Endothelial cell (in vitro differentiated cells): ENCODE measurements around the gene PLK5. TPM values are rescaled to one million over a fixed set of nuclear protein-coding genes. Genes with fewer than 3 reads are reported as not detected.
A peak's percentile ranks its signal among the peaks of the same experiment; 100 is the strongest.
"Not testable (repeated sequence)": the region's sequence is repeated elsewhere in the genome, so short reads cannot be mapped to it uniquely, and the experiment has no call there.

Experiments
- DNase-seq: peaks from one replicate; pipeline ENCODE4 v3.0.0; 2021; ENCODE audit warnings: low spot score
- H3K27ac Mint-ChIP-seq: one replicate; pipeline ENCODE4 v1.8.0; 2021; ENCODE audit warnings: mixed read lengths, inconsistent platforms; ENCODE audit not compliant: unreplicated experiment
- H3K27me3 Mint-ChIP-seq: one replicate; pipeline ENCODE4 v1.8.0; 2021; ENCODE audit warnings: mild to moderate bottlenecking, moderate library complexity, mixed read lengths, inconsistent platforms; ENCODE audit not compliant: unreplicated experiment
- H3K36me3 Mint-ChIP-seq: one replicate; pipeline ENCODE4 v1.8.0; 2021; ENCODE audit warnings: mild to moderate bottlenecking, low read depth, mixed read lengths, inconsistent platforms; ENCODE audit not compliant: unreplicated experiment
- H3K4me1 Mint-ChIP-seq: one replicate; pipeline ENCODE4 v1.8.0; 2021; ENCODE audit warnings: mild to moderate bottlenecking, mixed read lengths, inconsistent platforms; ENCODE audit not compliant: unreplicated experiment
- H3K4me3 Mint-ChIP-seq: one replicate; pipeline ENCODE4 v1.8.0; 2021; ENCODE audit warnings: mild to moderate bottlenecking, mixed read lengths, inconsistent platforms; ENCODE audit not compliant: unreplicated experiment
- H3K9me3 Mint-ChIP-seq: one replicate; pipeline ENCODE4 v1.8.0; 2021; ENCODE audit warnings: mixed read lengths, inconsistent platforms; ENCODE audit not compliant: unreplicated experiment
- total RNA-seq: library from RNA; stranded (reverse); fragmentation: NEBNext Ultra II Directional; extraction: Animal tissue kit (Norgen Biotek cat#: 25700); gene quantifications from one replicate; pipeline ENCODE4 v1.2.1, GENCODE V29; 2021; ENCODE audit not compliant: unreplicated experiment
- TF ChIP-seq, protein P1 (sequence below): fragments of 200-600 bp; sonication (generic); IDR thresholded peaks from one replicate; pipeline ENCODE4 v1.5.0; 2021; ENCODE audit warnings: antibody characterized with exemption; ENCODE audit not compliant: unreplicated experiment

The PLK5 gene
- total RNA-seq, 1 donor from 2014 or later = 1.1 TPM

DNA sequence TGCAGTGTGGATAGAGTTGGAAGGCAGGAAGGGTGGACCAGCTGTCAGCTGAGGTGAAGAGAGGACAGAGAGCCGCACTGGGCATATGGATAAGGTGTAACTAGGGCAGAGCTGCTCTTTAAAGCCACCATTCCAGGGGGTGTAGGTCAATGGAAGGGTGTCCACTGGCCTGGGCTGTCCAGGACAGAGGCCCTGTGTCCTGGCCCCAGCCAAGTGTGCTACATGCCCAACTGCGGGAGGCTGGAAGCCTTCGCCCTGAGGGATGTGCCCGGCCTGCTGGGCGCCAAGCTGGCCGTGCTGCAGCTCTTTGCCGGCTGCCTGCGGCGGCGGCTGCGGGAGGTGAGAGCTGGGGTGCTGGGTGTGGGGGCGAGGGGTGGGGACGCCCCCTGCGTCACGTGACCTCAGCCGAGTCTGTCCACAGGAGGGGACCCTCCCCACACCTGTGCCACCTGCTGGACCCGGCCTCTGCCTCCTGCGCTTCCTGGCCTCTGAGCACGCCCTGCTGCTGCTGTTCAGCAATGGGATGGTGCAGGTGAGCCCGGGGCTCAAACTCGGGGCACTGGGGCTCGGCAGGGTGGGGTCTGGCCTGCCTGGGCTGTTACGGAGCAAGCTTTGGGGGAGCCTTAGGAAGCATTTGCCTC is 9.8 kb downstream of the PLK5 start:
- Mint-ChIP-seq H3K9me3 (no peaks in the 10 kb centered on the region), H3K27me3 (peaks cover 4% of the 10 kb centered on the region), H3K27ac (no peak overlapping the region), H3K4me3 (no peak overlapping the region), H3K36me3 (no peaks in the 10 kb centered on the region), H3K4me1 (no peaks in the 10 kb centered on the region)
- no peak for DNase-seq
- TF ChIP-seq, protein P1, sequence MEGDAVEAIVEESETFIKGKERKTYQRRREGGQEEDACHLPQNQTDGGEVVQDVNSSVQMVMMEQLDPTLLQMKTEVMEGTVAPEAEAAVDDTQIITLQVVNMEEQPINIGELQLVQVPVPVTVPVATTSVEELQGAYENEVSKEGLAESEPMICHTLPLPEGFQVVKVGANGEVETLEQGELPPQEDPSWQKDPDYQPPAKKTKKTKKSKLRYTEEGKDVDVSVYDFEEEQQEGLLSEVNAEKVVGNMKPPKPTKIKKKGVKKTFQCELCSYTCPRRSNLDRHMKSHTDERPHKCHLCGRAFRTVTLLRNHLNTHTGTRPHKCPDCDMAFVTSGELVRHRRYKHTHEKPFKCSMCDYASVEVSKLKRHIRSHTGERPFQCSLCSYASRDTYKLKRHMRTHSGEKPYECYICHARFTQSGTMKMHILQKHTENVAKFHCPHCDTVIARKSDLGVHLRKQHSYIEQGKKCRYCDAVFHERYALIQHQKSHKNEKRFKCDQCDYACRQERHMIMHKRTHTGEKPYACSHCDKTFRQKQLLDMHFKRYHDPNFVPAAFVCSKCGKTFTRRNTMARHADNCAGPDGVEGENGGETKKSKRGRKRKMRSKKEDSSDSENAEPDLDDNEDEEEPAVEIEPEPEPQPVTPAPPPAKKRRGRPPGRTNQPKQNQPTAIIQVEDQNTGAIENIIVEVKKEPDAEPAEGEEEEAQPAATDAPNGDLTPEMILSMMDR = no peak

DNA sequence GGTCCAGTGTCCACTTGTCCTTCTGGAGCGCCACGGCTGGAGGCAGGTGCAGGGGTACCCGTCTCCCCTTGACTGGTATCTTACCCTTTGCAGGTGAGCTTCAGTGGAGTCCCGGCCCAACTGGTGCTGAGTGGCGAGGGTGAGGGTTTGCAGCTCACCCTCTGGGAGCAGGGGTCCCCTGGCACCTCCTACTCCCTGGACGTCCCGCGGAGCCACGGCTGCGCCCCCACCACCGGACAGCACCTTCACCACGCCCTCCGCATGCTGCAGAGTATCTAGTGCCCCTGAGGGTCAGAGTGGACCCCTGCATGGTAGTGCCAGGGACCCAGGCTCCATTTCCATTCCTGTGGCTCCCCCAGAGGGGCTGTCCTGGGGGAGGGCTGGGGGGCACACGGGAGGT is 11.1 kb downstream of the PLK5 start:
- Mint-ChIP-seq H3K4me1 (no peaks in the 10 kb centered on the region), H3K9me3 (no peaks in the 10 kb centered on the region), H3K27me3 (peaks cover 3% of the 10 kb centered on the region), H3K4me3 (no peak overlapping the region), H3K27ac (no peak overlapping the region), H3K36me3 (no peaks in the 10 kb centered on the region)
- TF ChIP-seq, protein P1 = no peak
- no peak for DNase-seq

DNA sequence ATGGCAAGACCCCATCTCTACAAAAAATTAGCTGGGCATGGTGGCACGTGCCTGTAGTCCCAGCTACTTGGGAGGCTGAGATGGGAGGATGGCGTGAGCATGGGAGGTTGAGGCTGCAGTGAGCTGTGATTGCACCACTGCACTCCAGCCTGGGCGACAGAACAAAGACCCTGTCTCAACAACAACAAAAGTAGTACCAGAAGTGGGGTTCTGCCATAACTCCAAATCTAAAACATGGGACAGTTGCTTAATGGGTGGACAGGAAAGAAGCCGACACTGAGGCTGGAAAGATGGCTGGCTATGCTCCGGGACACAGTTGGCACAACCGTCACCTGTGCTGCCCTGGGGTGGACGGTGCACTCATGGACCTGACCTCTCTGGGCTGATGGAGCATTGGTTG is 11.8 kb downstream of the PLK5 start:
- H3K27ac Mint-ChIP-seq, DNase-seq, H3K27me3 Mint-ChIP-seq, H3K4me1 Mint-ChIP-seq, H3K36me3 Mint-ChIP-seq, H3K9me3 Mint-ChIP-seq, H3K4me3 Mint-ChIP-seq: not testable (repeated sequence)

DNA sequence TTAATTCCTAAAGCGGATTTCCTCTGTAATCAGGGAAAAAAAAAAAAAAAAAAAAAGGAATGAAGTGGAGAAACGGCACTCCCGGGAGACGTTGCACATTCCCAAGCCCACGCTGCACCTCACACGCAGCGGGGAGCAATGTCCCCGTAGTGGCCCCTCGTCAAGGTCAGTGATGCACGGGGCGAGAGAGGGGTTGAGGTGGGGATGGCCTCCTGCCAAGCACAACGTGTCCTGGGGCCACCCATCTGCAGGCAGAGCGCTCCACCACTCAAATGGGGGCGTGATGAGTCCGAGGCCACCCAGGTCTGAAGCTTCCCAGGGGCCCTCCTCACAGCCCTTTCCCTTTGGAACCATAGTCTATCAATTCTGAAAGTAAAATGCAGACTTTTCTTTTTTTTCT is 15.1 kb downstream of the PLK5 start:
- peaks cover 5% of the 10 kb centered on the region for H3K27me3 Mint-ChIP-seq
- H3K4me3 Mint-ChIP-seq = no peak overlapping the region
- H3K27ac Mint-ChIP-seq = no peak overlapping the region
- no peaks in the 10 kb centered on the region for H3K4me1 Mint-ChIP-seq
- TF ChIP-seq, protein P1 = no peak
- no peak for DNase-seq
- no peaks in the 10 kb centered on the region for H3K36me3 Mint-ChIP-seq
- no peaks in the 10 kb centered on the region for H3K9me3 Mint-ChIP-seq

DNA sequence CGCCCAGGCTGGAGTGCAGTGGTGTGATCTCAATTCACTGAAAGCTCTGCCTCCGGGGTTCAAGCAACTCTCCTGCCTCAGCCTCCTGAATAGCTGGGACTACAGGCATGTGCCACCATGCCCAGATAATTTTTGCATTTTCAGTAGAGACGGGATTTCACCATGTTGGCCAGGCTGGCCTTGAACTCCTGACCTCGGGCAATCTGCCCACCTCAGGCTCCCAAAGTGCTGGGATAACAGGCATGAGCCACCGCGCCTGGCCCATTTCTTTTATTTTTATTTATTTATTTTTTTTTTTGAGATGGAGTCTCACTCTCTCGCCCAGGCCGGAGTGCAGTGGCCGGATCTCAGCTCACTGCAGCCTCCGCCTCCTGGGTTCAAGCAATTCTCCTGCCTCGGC is 15.9 kb downstream of the PLK5 start:
- not testable (repeated sequence) for DNase-seq, H3K36me3 Mint-ChIP-seq, H3K4me3 Mint-ChIP-seq, H3K4me1 Mint-ChIP-seq, H3K27me3 Mint-ChIP-seq, H3K9me3 Mint-ChIP-seq, H3K27ac Mint-ChIP-seq

DNA sequence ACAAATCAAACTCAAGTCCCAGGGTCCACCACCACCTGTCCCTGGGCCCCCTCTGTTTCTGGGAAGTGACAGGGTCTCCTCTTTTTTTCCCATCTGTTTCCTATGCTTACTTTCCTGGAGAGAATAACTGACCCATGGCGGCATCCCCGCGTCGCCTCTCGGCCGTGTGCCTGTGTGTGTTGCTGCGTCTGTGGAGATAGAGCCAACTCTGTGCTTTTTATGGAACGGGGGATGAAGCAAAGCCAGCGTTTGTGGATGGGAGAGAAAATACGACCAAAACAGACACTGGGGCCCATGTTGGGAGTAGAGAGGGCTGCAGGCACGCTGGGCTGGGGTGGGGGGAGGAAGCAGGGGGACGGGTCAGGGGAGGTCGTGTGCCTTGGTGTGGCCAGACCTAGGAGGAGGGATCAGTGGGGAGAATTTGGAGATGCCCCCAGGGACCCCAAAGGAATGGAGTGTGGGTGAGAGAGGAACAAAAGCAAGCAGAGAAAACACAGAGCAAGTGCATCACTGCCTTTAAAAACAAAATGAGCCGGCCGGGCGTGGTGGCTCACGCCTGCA is 16.6 kb downstream of the PLK5 start:
- H3K4me1 Mint-ChIP-seq = no peaks in the 10 kb centered on the region
- peaks cover 7% of the 10 kb centered on the region for H3K27me3 Mint-ChIP-seq
- TF ChIP-seq, protein P1 = no peak
- H3K4me3 Mint-ChIP-seq = peak overlapping the region; percentile 60
- no peak overlapping the region for H3K27ac Mint-ChIP-seq
- H3K36me3 Mint-ChIP-seq = no peaks in the 10 kb centered on the region
- no peak for DNase-seq
- no peaks in the 10 kb centered on the region for H3K9me3 Mint-ChIP-seq
